Central memory CD8-positive, alpha-beta T cell (primary cell): ENCODE data around the gene MCM10.
"Not testable (repeated sequence)": the region's sequence is repeated elsewhere in the genome, so short reads cannot be mapped to it uniquely, and the experiment has no call there.

Experiments
- ATAC-seq: fragments of 150-1000 bp; cut with Tn5 transposase; replicated peaks from 2 replicates; pipeline ENCODE4 v1.10.0; 2022; ENCODE audit warnings: mild to moderate bottlenecking, moderate FRiP score, moderate number of reproducible peaks; ENCODE audit not compliant: poor library complexity, severe bottlenecking; ENCODE audit errors: extremely low read depth
- DNase-seq, 2 donors: peaks; one replicate each; pipeline ENCODE4 v3.0.0; 2021; ENCODE audit warnings: low spot score in 2 of 2
- H3K27ac Mint-ChIP-seq: one replicate; pipeline ENCODE4 v1.8.0; 2022; ENCODE audit warnings: low read depth, mild to moderate bottlenecking, moderate library complexity, mixed read lengths
- H3K27me3 Mint-ChIP-seq: one replicate; pipeline ENCODE4 v1.8.0; 2022; ENCODE audit warnings: mixed read lengths
- H3K36me3 Mint-ChIP-seq: one replicate; pipeline ENCODE4 v1.8.0; 2022; ENCODE audit warnings: mild to moderate bottlenecking, moderate library complexity, mixed read lengths; ENCODE audit not compliant: insufficient read depth
- H3K4me1 Mint-ChIP-seq: one replicate; pipeline ENCODE4 v1.8.0; 2022; ENCODE audit warnings: mixed read lengths
- H3K4me3 Mint-ChIP-seq: one replicate; pipeline ENCODE4 v1.8.0; 2022; ENCODE audit warnings: mild to moderate bottlenecking, moderate library complexity, mixed read lengths
- H3K9me3 Mint-ChIP-seq: one replicate; pipeline ENCODE4 v1.8.0; 2022; ENCODE audit warnings: mixed read lengths

The MCM10 gene

GRCh38 chr10:13143766-13144165, 17.6 kb upstream of the MCM10 start:
- Mint-ChIP-seq H3K9me3 (peaks cover 20% of the 10 kb centered on the region), H3K4me3 (no peak overlapping the region), H3K4me1 (no peaks in the 10 kb centered on the region), H3K27ac (no peak overlapping the region), H3K36me3 (peaks cover 15% of the 10 kb centered on the region), H3K27me3 (no peaks in the 10 kb centered on the region)
- DNase-seq (no peak), ATAC-seq (no peak)

GRCh38 chr10:13144814-13145213, 16.5 kb upstream of the MCM10 start:
- ATAC-seq (no peak), DNase-seq (no peak)
- Mint-ChIP-seq H3K27me3 (no peaks in the 10 kb centered on the region), H3K27ac (no peak overlapping the region), H3K9me3 (peaks cover 20% of the 10 kb centered on the region), H3K4me1 (no peaks in the 10 kb centered on the region), H3K4me3 (no peak overlapping the region), H3K36me3 (peaks cover 12% of the 10 kb centered on the region)

- peaks cover 20% of the 10 kb centered on the region for H3K9me3 Mint-ChIP-seq
- H3K36me3 Mint-ChIP-seq = peaks cover 5% of the 10 kb centered on the region
- no peaks in the 10 kb centered on the region for H3K4me1 Mint-ChIP-seq
- no peaks in the 10 kb centered on the region for H3K27me3 Mint-ChIP-seq
- no peak overlapping the region for H3K4me3 Mint-ChIP-seq
- no peak overlapping the region for H3K27ac Mint-ChIP-seq
- ATAC-seq = no peak
- DNase-seq = no peak
Measured at GRCh38 chr10:13146379-13146778, 15.0 kb upstream of the MCM10 start.

GRCh38 chr10:13147161-13147560, 14.2 kb upstream of the MCM10 start:
- DNase-seq (no peak), ATAC-seq (no peak)
- Mint-ChIP-seq H3K4me1 (no peaks in the 10 kb centered on the region), H3K9me3 (peaks cover 20% of the 10 kb centered on the region), H3K27ac (no peak overlapping the region), H3K27me3 (no peaks in the 10 kb centered on the region), H3K36me3 (peaks cover 4% of the 10 kb centered on the region), H3K4me3 (no peak overlapping the region)

- H3K9me3 Mint-ChIP-seq = peaks cover 6% of the 10 kb centered on the region
- no peaks in the 10 kb centered on the region for H3K36me3 Mint-ChIP-seq
- DNase-seq (no peak), ATAC-seq (no peak)
- no peak overlapping the region for H3K4me3 Mint-ChIP-seq
- H3K4me1 Mint-ChIP-seq = no peaks in the 10 kb centered on the region
- H3K27me3 Mint-ChIP-seq = no peaks in the 10 kb centered on the region
- H3K27ac Mint-ChIP-seq = no peak overlapping the region
Measured at GRCh38 chr10:13152296-13152695, 9.1 kb upstream of the MCM10 start.

- H3K36me3 Mint-ChIP-seq, H3K9me3 Mint-ChIP-seq, DNase-seq, H3K27ac Mint-ChIP-seq, H3K27me3 Mint-ChIP-seq, H3K4me3 Mint-ChIP-seq, ATAC-seq: not testable (repeated sequence)
- H3K4me1 Mint-ChIP-seq = peaks cover 11% of the 10 kb centered on the region
Measured at GRCh38 chr10:13155860-13156259, 5.5 kb upstream of the MCM10 start.

- Mint-ChIP-seq H3K27ac (peak overlapping the region; percentile 70), H3K4me1 (peaks cover 27% of the 10 kb centered on the region), H3K36me3 (peaks cover 7% of the 10 kb centered on the region), H3K27me3 (no peaks in the 10 kb centered on the region), H3K4me3 (peak overlapping the region; percentile 66), H3K9me3 (peaks cover 6% of the 10 kb centered on the region)
- DNase-seq (no peak), ATAC-seq (no peak)
Measured at GRCh38 chr10:13158401-13158800, 3.0 kb upstream of the MCM10 start.

GRCh38 chr10:13161857-13162271, 506 bp downstream of the MCM10 start:
- peaks cover 27% of the 10 kb centered on the region for H3K4me1 Mint-ChIP-seq
- peaks cover 7% of the 10 kb centered on the region for H3K36me3 Mint-ChIP-seq
- H3K4me3 Mint-ChIP-seq = peak overlapping the region; percentile 87
- no peaks in the 10 kb centered on the region for H3K9me3 Mint-ChIP-seq
- H3K27me3 Mint-ChIP-seq = no peaks in the 10 kb centered on the region
- ATAC-seq = no peak
- DNase-seq = no peak
- peak overlapping the region; percentile 89 for H3K27ac Mint-ChIP-seq

- ATAC-seq (no peak), DNase-seq (no peak)
- Mint-ChIP-seq H3K9me3 (no peaks in the 10 kb centered on the region), H3K36me3 (peaks cover 5% of the 10 kb centered on the region), H3K4me1 (peaks cover 27% of the 10 kb centered on the region), H3K27ac (no peak overlapping the region), H3K27me3 (no peaks in the 10 kb centered on the region), H3K4me3 (no peak overlapping the region)
Measured at GRCh38 chr10:13163859-13164258, 2.5 kb downstream of the MCM10 start.

- Mint-ChIP-seq H3K27me3 (no peaks in the 10 kb centered on the region), H3K9me3 (no peaks in the 10 kb centered on the region), H3K4me1 (peaks cover 22% of the 10 kb centered on the region), H3K27ac (no peak overlapping the region), H3K36me3 (peaks cover 5% of the 10 kb centered on the region), H3K4me3 (no peak overlapping the region)
- ATAC-seq (no peak), DNase-seq (no peak)
Measured at GRCh38 chr10:13165177-13165576, 3.8 kb downstream of the MCM10 start.

GRCh38 chr10:13167568-13167967, 6.2 kb downstream of the MCM10 start:
- ATAC-seq (no peak), DNase-seq (no peak)
- no peak overlapping the region for H3K4me3 Mint-ChIP-seq
- no peak overlapping the region for H3K27ac Mint-ChIP-seq
- H3K27me3 Mint-ChIP-seq = no peaks in the 10 kb centered on the region
- H3K4me1 Mint-ChIP-seq = no peaks in the 10 kb centered on the region
- no peaks in the 10 kb centered on the region for H3K9me3 Mint-ChIP-seq
- no peaks in the 10 kb centered on the region for H3K36me3 Mint-ChIP-seq

GRCh38 chr10:13168781-13169180, 7.4 kb downstream of the MCM10 start:
- H3K27ac Mint-ChIP-seq = no peak overlapping the region
- H3K36me3 Mint-ChIP-seq = peaks cover under 1% of the 10 kb centered on the region
- DNase-seq = no peak
- no peaks in the 10 kb centered on the region for H3K27me3 Mint-ChIP-seq
- no peak overlapping the region for H3K4me3 Mint-ChIP-seq
- H3K9me3 Mint-ChIP-seq = no peaks in the 10 kb centered on the region
- H3K4me1 Mint-ChIP-seq = no peaks in the 10 kb centered on the region
- no peak for ATAC-seq

GRCh38 chr10:13173616-13174015, 12.3 kb downstream of the MCM10 start:
- ATAC-seq = no peak
- Mint-ChIP-seq H3K27ac (no peak overlapping the region), H3K27me3 (no peaks in the 10 kb centered on the region), H3K4me3 (no peak overlapping the region), H3K9me3 (no peaks in the 10 kb centered on the region), H3K36me3 (peaks cover 1% of the 10 kb centered on the region), H3K4me1 (no peaks in the 10 kb centered on the region)
- DNase-seq = no peak

GRCh38 chr10:13180788-13181187, 19.4 kb downstream of the MCM10 start:
- no peak for ATAC-seq
- Mint-ChIP-seq H3K4me3 (no peak overlapping the region), H3K27ac (no peak overlapping the region), H3K27me3 (no peaks in the 10 kb centered on the region), H3K4me1 (no peaks in the 10 kb centered on the region), H3K36me3 (peaks cover 5% of the 10 kb centered on the region), H3K9me3 (no peaks in the 10 kb centered on the region)
- DNase-seq = no peak
